ENCODE results near the gene DCAKD.

Gene DCAKD

DNA sequence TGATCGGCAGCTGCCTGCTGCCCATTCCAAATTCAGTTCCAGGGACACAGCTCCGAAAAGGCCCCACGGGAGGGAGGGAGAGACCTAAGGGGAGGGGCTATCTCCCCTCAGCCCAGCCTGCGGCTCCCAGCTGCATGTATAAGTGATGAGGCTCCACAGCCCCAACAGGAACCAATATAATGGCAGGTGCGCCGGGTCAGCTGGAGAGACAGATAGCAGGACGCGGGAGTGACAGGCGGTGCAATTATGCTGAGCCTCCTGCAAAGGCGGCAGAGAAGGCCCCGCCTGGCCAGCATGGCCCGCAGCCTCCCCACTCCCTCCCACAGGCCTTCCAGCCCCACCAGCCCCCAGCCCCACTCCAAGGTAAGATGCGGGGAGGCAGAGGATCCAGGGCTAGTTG lies 75.2 kb downstream of the DCAKD start:
- DNase-seq (ENCODE audit: low read depth in 1 of 2, low spot score in 1 of 2), result no peak
